A549 treated with GW870086 at 1 μM for 4 hours (cell line): Measurements from ENCODE around the gene ADM5. TPM values are rescaled to one million over a fixed set of nuclear protein-coding genes. Genes with fewer than 3 reads are reported as not detected.

ENCODE experiments used
- total RNA-seq: library from RNA; stranded (reverse); fragments of 200-300 nt; extraction: Qiagen RNA extraction; gene quantifications from 5 replicates; pipeline ENCODE4 v1.2.3, GENCODE V29; 2022; ENCODE audit warnings: low read depth

The ADM5 gene, protein sequence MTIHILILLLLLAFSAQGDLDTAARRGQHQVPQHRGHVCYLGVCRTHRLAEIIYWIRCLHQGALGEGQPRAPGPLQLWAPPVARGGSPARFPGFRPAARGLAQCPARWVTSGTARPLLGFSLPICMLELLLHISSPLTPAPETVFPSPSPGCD
- 3.7 to 6.1 TPM (median 5.6 TPM) in 5 replicates for total RNA-seq

DNA sequence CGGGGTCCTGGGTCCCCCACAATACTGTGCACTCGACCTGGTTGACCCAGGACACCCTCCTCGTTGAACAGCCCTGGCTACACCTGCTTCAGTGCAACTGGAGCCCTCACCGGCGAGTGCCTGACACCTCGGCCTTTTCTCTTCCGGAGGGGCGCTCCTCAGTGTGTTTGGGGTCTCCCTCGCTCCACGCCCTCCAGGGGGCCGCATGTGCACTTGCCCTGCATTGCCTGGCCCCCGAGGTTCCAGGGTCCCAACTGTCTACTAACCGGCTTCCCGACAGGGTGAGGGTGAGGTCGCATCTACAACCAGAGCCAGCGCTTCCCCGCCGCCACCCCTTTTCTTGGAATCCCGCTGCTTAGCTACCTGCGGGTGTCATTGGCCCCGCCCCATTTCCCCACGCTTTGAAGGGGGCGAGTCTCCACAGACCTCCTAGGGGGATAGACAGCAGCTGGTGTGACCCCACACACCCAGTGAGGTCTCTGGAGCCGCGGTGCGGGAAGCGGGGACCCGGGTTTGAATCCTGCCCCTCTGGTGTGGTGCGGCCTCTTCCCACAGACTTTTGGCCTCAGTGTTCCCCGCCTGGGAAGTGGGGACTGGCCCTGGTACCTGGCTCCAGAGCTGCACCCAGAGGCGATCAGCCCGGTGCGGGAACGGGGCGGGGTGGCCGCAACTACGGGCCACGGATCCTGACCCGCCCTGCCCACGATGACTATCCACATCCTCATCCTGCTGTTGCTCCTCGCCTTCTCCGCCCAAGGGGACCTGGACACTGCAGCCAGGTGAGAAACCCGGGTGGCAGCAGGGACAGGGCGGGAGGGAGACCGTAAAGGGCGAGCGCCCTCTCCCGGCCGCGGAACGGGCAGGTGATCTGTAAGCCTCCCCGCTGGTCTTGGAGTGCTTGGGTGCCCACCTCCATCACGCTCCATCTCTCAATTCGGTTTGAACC is at the start of gene ADM5:
Gene ADM5, plus strand, starts transcription at position 462 of the 946 bp plus-strand sequence. Its CDS starts 244 bp downstream, at position 706.

DNA sequence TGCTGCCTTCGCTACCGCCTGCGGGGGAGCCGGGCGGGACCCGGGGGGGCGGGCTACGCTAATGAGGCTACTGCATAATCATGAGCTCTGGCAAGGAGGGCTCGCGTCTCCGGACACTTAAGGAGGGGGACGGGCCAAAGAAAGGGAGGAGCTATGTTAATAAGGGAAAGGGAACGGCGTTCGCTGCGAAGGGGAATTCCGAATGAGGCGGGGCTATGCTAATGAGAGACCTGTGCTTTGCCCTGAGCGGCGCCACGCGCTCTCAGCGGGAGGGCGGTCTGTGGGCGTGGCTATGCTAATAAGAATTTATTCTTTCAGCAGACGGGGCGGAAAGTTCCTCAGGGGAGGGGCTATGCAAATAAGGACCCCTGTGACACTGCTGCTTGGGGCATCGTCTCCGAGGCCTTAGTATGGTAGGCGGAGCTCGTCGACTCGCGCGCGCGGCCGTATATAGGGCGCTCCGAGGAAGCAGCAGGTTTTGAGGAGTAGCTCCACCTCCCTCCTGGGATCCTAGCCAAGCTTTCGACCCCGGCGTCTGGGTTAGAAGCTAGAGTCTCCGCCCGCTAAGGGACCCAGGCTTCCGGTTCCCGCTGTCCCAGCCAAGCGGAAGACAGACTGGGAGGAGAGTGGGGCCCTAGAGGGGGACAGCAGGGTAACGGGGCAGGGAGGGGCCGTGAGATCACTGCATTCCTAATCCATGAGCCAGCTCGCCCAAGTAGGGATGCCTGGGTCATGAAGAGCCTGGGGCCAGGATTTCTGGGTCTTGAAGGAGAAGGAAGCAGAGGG is 49.1 kb upstream of the ADM5 start, which contains the start of gene RRAS:
Gene RRAS, minus strand, starts transcription at position 31 of the 786 bp plus-strand sequence. CDS start 45 bp downstream, outside the sequence.

DNA sequence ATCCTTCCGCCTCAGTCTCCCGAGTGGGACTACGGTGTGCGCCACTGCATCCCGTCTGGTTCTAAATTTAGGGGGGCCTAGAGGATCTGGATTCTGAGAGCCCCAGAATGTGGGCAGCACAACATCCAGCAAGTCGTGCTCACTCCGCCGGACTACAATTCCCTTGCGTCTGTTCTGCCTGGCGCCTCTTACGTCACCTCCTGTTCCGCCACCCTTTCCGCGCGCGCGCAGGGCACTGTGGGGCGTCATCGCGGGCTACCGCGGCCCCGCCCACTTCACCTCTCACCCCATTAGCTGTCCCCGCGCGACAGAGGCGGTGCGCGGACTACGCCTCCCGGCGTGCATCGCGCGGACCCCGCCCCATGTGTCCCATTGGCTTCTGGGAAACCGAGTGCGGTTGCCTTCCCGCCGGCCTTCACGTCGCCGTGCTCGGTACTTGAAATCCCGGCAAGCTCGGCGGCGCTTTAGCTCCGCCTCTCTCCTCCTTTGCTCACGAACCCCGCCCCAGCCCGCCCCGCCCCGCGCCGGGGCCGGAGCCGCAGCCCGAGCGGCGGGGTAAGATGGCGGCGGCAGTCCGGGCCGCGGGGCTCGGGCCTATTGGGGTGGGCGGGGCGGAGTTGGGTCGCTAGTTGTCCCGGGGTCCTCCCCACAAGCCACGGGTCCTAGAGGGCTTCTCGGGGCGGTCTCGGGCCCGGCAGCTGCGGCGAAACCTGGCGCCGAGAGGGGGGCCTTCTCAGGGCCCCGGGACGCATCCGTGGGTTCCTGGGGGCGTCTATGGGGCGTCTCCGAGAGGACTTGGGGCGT is 47.5 kb upstream of the ADM5 start, which contains the start of gene SCAF1:
Gene SCAF1, plus strand, starts transcription at position 522 of the 804 bp plus-strand sequence. CDS start 2,818 bp downstream, outside the sequence.

DNA sequence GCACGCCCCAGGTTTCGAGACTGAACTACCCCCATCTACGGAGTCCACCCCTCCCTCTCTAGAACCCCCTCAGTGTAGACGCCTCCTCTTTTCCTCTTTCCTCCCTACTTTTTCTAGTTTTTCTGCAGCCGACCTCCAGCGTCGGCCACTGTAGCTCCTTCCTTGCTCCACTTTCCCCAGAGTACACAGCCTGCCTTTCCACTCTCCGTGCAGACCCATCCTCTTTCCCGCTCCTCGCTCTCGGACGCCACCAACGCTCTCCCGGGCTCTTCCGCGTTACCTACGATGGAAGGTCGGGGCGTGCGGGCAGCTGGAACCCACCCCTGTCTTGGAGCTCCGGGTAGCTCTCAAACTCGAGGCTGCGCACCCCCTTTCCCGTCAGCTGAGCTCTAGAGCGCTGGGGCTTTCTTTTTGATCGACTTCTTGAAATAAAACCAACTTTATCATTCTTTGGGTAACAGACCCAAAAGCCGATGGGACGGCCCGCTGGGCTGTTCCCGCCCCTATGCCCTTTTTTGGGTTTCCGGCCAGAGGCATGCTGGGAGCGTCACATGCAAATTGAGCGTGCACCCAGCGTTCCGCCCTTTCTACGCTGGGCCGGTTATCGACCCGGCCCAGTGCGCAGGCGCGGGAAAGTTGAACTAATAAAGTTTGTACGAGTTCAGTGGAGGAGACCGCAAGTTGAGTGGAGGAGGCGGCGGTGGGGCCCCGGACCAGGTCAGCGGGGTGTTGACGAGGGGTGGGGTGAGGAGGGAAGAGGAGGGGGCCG is 23.9 kb upstream of the ADM5 start, which contains the start of the genes BCL2L12 and IRF3:
Gene BCL2L12, plus strand, starts transcription at position 583 of the 769 bp plus-strand sequence. CDS start 760 bp downstream, outside the sequence.
Gene IRF3, minus strand, starts transcription at position 507 of the 769 bp plus-strand sequence. CDS start 1,019 bp downstream, outside the sequence.

DNA sequence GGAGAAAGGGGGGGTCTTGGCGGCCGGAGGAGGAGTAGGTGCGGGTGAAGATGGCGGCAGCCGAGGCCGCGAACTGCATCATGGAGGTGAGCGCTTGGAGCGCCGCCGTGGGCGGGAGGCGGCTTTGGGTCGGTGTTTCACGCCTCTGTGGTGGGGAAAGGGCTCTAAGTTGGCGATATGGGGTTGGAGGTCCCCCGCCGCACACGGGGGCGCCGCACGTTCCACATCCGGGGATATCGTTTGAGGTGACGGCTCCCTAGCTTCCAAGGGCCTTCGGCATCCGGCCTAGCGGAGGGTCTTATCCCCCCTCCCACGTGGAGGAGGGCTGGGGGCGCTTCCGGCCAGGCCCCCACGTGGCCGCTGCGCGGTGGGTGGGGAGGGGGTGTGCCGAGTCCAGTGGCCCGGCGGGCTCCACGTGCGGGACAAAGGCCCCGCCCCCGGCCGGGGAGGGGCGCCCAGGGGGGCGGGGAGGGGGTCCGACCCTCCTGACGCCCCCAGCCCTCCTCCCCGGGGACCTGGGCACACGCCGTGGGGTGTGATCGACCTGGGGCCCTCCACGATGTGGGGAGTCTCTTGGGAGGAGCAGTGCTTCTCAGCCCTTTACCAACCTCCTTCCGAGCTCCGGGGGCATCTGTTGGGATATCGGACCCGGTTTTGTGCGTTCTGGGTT is 12.0 kb upstream of the ADM5 start, which contains the start of gene PRMT1:
Gene PRMT1, plus strand, starts transcription at position 41 of the 670 bp plus-strand sequence. Its CDS starts 10 bp downstream, at position 51.

DNA sequence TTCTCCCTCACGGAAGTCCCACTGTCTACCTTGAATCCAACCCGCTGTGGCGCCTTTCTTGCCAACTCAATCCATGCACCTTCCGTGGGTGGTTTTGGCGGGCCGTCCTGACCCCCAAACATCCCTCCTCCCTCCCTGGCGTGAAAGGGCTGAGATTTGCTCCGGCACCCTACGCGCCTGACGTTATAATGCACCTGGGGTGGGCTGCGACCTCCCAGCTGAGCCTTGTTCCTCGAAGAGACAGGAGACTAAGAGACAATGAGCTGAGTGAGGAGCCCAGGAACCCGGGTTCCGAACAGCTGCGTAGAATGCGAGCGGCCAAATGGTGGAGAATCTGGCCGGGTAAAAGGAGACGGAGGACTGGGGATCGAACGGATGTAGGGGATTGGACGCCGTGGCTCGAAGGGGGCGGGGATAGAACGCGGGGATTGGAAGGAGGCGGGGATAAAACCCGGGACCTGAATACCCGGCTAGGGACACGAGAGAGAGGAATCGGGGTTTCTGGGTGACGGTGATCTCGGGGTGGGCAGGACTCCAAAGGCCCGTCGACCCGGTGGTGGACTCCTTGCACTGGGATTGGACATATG is 1.4 kb downstream of the ADM5 start, which contains the start of gene CPT1C:
Gene CPT1C, plus strand, starts transcription at position 461 of the 587 bp plus-strand sequence. CDS start 1,137 bp downstream, outside the sequence.

Other genes starting within 250 kb of the ADM5 start
- 0.51 to 0.57 TPM (median 0.53 TPM) in 5 replicates for gene SLC17A7, start 248.1 kb upstream of the ADM5 start, total RNA-seq
- 89.3 to 95.7 TPM (median 93.6 TPM) in 5 replicates for gene PIH1D1, start 237.8 kb upstream of the ADM5 start, total RNA-seq
- gene ALDH16A1, start 236.4 kb upstream of the ADM5 start, total RNA-seq, result 19.5 to 25.6 TPM (median 23.9 TPM) in 5 replicates
- gene FLT3LG, start 215.4 kb upstream of the ADM5 start, total RNA-seq, result 0.69 to 1.8 TPM (median 1.4 TPM) in 5 replicates
- 3,723 to 4,607 TPM (median 4,089 TPM) in 5 replicates for gene RPL13A, start 202.0 kb upstream of the ADM5 start, total RNA-seq
- gene RPS11, start 193.2 kb upstream of the ADM5 start, total RNA-seq, result 3,748 to 4,968 TPM (median 3,902 TPM) in 5 replicates
- gene FCGRT, start 176.9 kb upstream of the ADM5 start, total RNA-seq, result 21.0 to 33.8 TPM (median 29.8 TPM) in 5 replicates
- 1.2 to 2.3 TPM (median 2.1 TPM) in 5 replicates for gene RCN3, start 161.6 kb upstream of the ADM5 start, total RNA-seq
- gene NOSIP, start 109.0 kb upstream of the ADM5 start, total RNA-seq, result 91.1 to 111 TPM (median 104 TPM) in 5 replicates
- gene PRRG2, start 108.3 kb upstream of the ADM5 start, total RNA-seq, result 0.45 to 0.95 TPM (median 0.87 TPM) in 5 replicates
- 28.9 to 36.4 TPM (median 34.4 TPM) in 5 replicates for gene PRR12, start 98.4 kb upstream of the ADM5 start, total RNA-seq
- gene RRAS, start 49.5 kb upstream of the ADM5 start, total RNA-seq, result 112 to 160 TPM (median 157 TPM) in 5 replicates
- 47.8 to 68.4 TPM (median 63.0 TPM) in 5 replicates for gene SCAF1, start 47.4 kb upstream of the ADM5 start, total RNA-seq
- gene IRF3, start 23.7 kb upstream of the ADM5 start, total RNA-seq, result 85.2 to 107 TPM (median 102 TPM) in 5 replicates
- gene BCL2L12, start 23.7 kb upstream of the ADM5 start, total RNA-seq, result 55.5 to 73.8 TPM (median 71.1 TPM) in 5 replicates
- gene PRMT1, start 12.3 kb upstream of the ADM5 start, total RNA-seq, result 397 to 431 TPM (median 408 TPM) in 5 replicates
- 10.9 to 14.2 TPM (median 13.2 TPM) in 5 replicates for gene CPT1C, start 1.5 kb downstream of the ADM5 start, total RNA-seq
- not detected in 5 replicates for gene TSKS, start 73.7 kb downstream of the ADM5 start, total RNA-seq
- 43.4 to 57.5 TPM (median 54.4 TPM) in 5 replicates for gene AP2A1, start 77.4 kb downstream of the ADM5 start, total RNA-seq
- 11.6 to 16.0 TPM (median 15.7 TPM) in 5 replicates for gene FUZ, start 123.7 kb downstream of the ADM5 start, total RNA-seq
- 47.0 to 71.0 TPM (median 64.1 TPM) in 5 replicates for gene MED25, start 128.7 kb downstream of the ADM5 start, total RNA-seq
- gene PTOV1, start 161.6 kb downstream of the ADM5 start, total RNA-seq, result 116 to 154 TPM (median 143 TPM) in 5 replicates
- 42.7 to 54.0 TPM (median 49.8 TPM) in 5 replicates for gene PNKP, start 178.0 kb downstream of the ADM5 start, total RNA-seq
- 69.2 to 117 TPM (median 106 TPM) in 5 replicates for gene AKT1S1, start 187.8 kb downstream of the ADM5 start, total RNA-seq
- 18.5 to 21.8 TPM (median 20.4 TPM) in 5 replicates for gene TBC1D17, start 188.1 kb downstream of the ADM5 start, total RNA-seq
- gene IL4I1, start 207.3 kb downstream of the ADM5 start, total RNA-seq, result 0.51 to 1.4 TPM (median 0.71 TPM) in 5 replicates
- 46.1 to 54.7 TPM (median 49.5 TPM) in 5 replicates for gene ATF5, start 239.6 kb downstream of the ADM5 start, total RNA-seq
- gene NUP62, start 239.9 kb downstream of the ADM5 start, total RNA-seq, result 68.6 to 89.8 TPM (median 87.0 TPM) in 5 replicates